Neural progenitor cell (in vitro differentiated cells): Measurements from ENCODE around the gene INS.

Experiments
- EZH2 ChIP-seq: fragments of 200-600 bp; sonication (generic); IDR thresholded peaks from 2 replicates; pipeline ENCODE4 v1.6.1; 2017; ENCODE audit warnings: antibody characterized with exemption, mild to moderate bottlenecking, moderate library complexity
- EZH2phosphoT487 ChIP-seq: fragments of 200-600 bp; sonication (generic); IDR thresholded peaks from 2 replicates; pipeline ENCODE4 v1.6.1; 2017; ENCODE audit warnings: antibody characterized with exemption

GRCh38 chr11:2201542-2201941 lies 40.5 kb upstream of the INS start:
- TF ChIP-seq EZH2 (no peak), EZH2phosphoT487 (no peak)
